Karpas-422 (cell line): ENCODE data around the gene COPB2. TPM values are rescaled to one million over a fixed set of nuclear protein-coding genes. Genes with fewer than 3 reads are reported as not detected.
A peak's percentile ranks its signal among the peaks of the same experiment; 100 is the strongest.

Experiments
- DNase-seq: peaks from one replicate; pipeline ENCODE4 v3.0.0-alpha.2; 2015
- H2AFZ ChIP-seq: fragments of 200-600 bp; sonication (generic); 2 replicates; pipeline ENCODE4 v1.6.1; 2014; ENCODE audit warnings: antibody characterized with exemption, low read length, mixed read lengths
- H3K27ac ChIP-seq: fragments of 200-600 bp; sonication (generic); 2 replicates; pipeline ENCODE4 v1.5.1; 2014; ENCODE audit warnings: mild to moderate bottlenecking, low read length, moderate library complexity
- H3K27me3 ChIP-seq: fragments of 200-600 bp; sonication (generic); 2 replicates; pipeline ENCODE4 v1.6.1; 2014; ENCODE audit warnings: low read length, mixed read lengths
- H3K36me3 ChIP-seq: fragments of 200-600 bp; sonication (generic); 2 replicates; pipeline ENCODE4 v1.6.1; 2014; ENCODE audit warnings: low read length, mixed read lengths; ENCODE audit not compliant: insufficient read depth
- H3K4me1 ChIP-seq: fragments of 200-600 bp; sonication (generic); 2 replicates; pipeline ENCODE4 v1.6.1; 2014; ENCODE audit warnings: mild to moderate bottlenecking, low read length, mixed read lengths
- H3K4me2 ChIP-seq: fragments of 200-600 bp; sonication (generic); 2 replicates; pipeline ENCODE4 v1.6.1; 2014; ENCODE audit warnings: low read length, low read depth, mild to moderate bottlenecking; ENCODE audit not compliant: poor library complexity, severe bottlenecking
- H3K4me3 ChIP-seq: fragments of 200-600 bp; sonication (generic); 2 replicates; pipeline ENCODE4 v1.5.1; 2014; ENCODE audit warnings: mild to moderate bottlenecking, antibody characterized with exemption, low read length, mixed read lengths
- H3K79me2 ChIP-seq: fragments of 200-600 bp; sonication (generic); 2 replicates; pipeline ENCODE4 v1.6.1; 2014; ENCODE audit warnings: mild to moderate bottlenecking, low read length, mixed read lengths
- H3K9ac ChIP-seq: fragments of 200-600 bp; sonication (generic); 2 replicates; pipeline ENCODE4 v1.6.0; 2014; ENCODE audit warnings: low read length
- H3K9me2 ChIP-seq: fragments of 200-600 bp; sonication (generic), shearing (Covaris generic); replicated peaks from 2 replicates; pipeline ENCODE4 v1.6.0; 2014; ENCODE audit warnings: mild to moderate bottlenecking, low read length, moderate library complexity; ENCODE audit not compliant: insufficient read depth
- H3K9me3 ChIP-seq: fragments of 300-700, 200-600 bp; sonication (generic); 2 replicates; pipeline ENCODE4 v1.6.1; 2014; ENCODE audit warnings: low read length, mixed read lengths
- H4K20me1 ChIP-seq: fragments of 200-600 bp; sonication (generic); 2 replicates; pipeline ENCODE4 v1.6.1; 2014; ENCODE audit warnings: mild to moderate bottlenecking, antibody characterized with exemption, low read length, low read depth; ENCODE audit not compliant: insufficient read depth
- total RNA-seq: library from RNA; depleted of rRNA; stranded (reverse); fragments of >200 nt; shearing (Covaris generic); gene quantifications from 2 replicates; pipeline ENCODE4 v1.2.3, GENCODE V29; 2014; ENCODE audit warnings: low replicate concordance

The COPB2 gene
- total RNA-seq, 1 experiment from 2014 or later = 77.4 TPM

GRCh38 chr3:139364549-139364948 lies 24.9 kb downstream of the COPB2 start:
- Histone ChIP-seq H3K27ac (no peak overlapping the region), H3K4me1 (no peaks in the 10 kb centered on the region; the same call in 1 of the 2 replicates), H3K4me2 (no peak overlapping the region), H4K20me1 (no peaks in the 10 kb centered on the region), H2AFZ (no peak overlapping the region), H3K9ac (no peak overlapping the region), H3K27me3 (no peaks in the 10 kb centered on the region), H3K79me2 (peaks cover 25% of the 10 kb centered on the region), H3K9me2 (no peaks in the 10 kb centered on the region), H3K36me3 (peaks cover 77% of the 10 kb centered on the region), H3K4me3 (no peak overlapping the region), H3K9me3 (no peaks in the 10 kb centered on the region)
- DNase-seq = no peak

- Histone ChIP-seq H3K27ac (no peak overlapping the region), H3K27me3 (no peaks in the 10 kb centered on the region), H3K9me3 (no peaks in the 10 kb centered on the region), H3K4me3 (no peak overlapping the region), H2AFZ (no peak overlapping the region), H3K9ac (no peak overlapping the region), H3K4me2 (no peak overlapping the region), H3K36me3 (peaks cover 83% of the 10 kb centered on the region), H3K9me2 (no peaks in the 10 kb centered on the region), H4K20me1 (no peaks in the 10 kb centered on the region), H3K4me1 (no peaks in the 10 kb centered on the region; the same call in 1 of the 2 replicates), H3K79me2 (peaks cover 25% of the 10 kb centered on the region)
- DNase-seq = no peak
Observed at GRCh38 chr3:139361276-139361675, 28.2 kb downstream of the COPB2 start.

- Histone ChIP-seq H3K4me2 (no peak overlapping the region), H3K27me3 (no peaks in the 10 kb centered on the region), H3K36me3 (peaks cover 84% of the 10 kb centered on the region), H4K20me1 (no peaks in the 10 kb centered on the region), H3K27ac (no peak overlapping the region), H3K79me2 (peaks cover 16% of the 10 kb centered on the region), H3K9me2 (no peaks in the 10 kb centered on the region), H3K9ac (no peak overlapping the region), H2AFZ (no peak overlapping the region), H3K9me3 (no peaks in the 10 kb centered on the region), H3K4me3 (no peak overlapping the region), H3K4me1 (no peaks in the 10 kb centered on the region; the same call in 1 of the 2 replicates)
- no peak for DNase-seq
Observed at GRCh38 chr3:139358841-139359562, 30.4 kb downstream of the COPB2 start.

GRCh38 chr3:139357899-139358298 lies 31.5 kb downstream of the COPB2 start:
- H3K4me2 ChIP-seq = no peak overlapping the region
- no peaks in the 10 kb centered on the region for H4K20me1 ChIP-seq
- H3K9me3 ChIP-seq = no peaks in the 10 kb centered on the region
- no peak overlapping the region for H3K27ac ChIP-seq
- no peaks in the 10 kb centered on the region for H3K9me2 ChIP-seq
- no peaks in the 10 kb centered on the region; the same call in 1 of the 2 replicates for H3K4me1 ChIP-seq
- DNase-seq = no peak
- peaks cover 79% of the 10 kb centered on the region for H3K36me3 ChIP-seq
- peaks cover 5% of the 10 kb centered on the region; the same call in 1 of the 2 replicates for H3K79me2 ChIP-seq
- H3K27me3 ChIP-seq = no peaks in the 10 kb centered on the region
- no peak overlapping the region for H3K9ac ChIP-seq
- H2AFZ ChIP-seq = no peak overlapping the region
- H3K4me3 ChIP-seq = no peak overlapping the region

- no peaks in the 10 kb centered on the region for H3K4me1 ChIP-seq
- no peaks in the 10 kb centered on the region for H3K27me3 ChIP-seq
- 0 out of 2 replicates have a peak, but pooled peaks cover 2% of the 10 kb centered on the region for H3K79me2 ChIP-seq
- no peak overlapping the region for H3K9ac ChIP-seq
- H3K9me2 ChIP-seq = no peaks in the 10 kb centered on the region
- no peak overlapping the region for H3K4me2 ChIP-seq
- H3K4me3 ChIP-seq = no peak overlapping the region
- H3K27ac ChIP-seq = no peak overlapping the region
- H2AFZ ChIP-seq = no peak overlapping the region
- no peaks in the 10 kb centered on the region for H4K20me1 ChIP-seq
- H3K9me3 ChIP-seq = no peaks in the 10 kb centered on the region
- no peak for DNase-seq
- peaks cover 66% of the 10 kb centered on the region for H3K36me3 ChIP-seq
Observed at GRCh38 chr3:139355891-139356290, 33.6 kb downstream of the COPB2 start.

GRCh38 chr3:139355476-139355875 lies 34.0 kb downstream of the COPB2 start:
- Histone ChIP-seq H3K4me2 (no peak overlapping the region), H3K9ac (no peak overlapping the region), H3K4me3 (no peak overlapping the region), H3K79me2 (0 out of 2 replicates have a peak, but pooled peaks cover under 1% of the 10 kb centered on the region), H3K9me2 (no peaks in the 10 kb centered on the region), H3K36me3 (peaks cover 69% of the 10 kb centered on the region), H4K20me1 (no peaks in the 10 kb centered on the region), H3K27me3 (no peaks in the 10 kb centered on the region), H2AFZ (no peak overlapping the region), H3K9me3 (no peaks in the 10 kb centered on the region), H3K27ac (no peak overlapping the region), H3K4me1 (no peaks in the 10 kb centered on the region)
- DNase-seq = no peak

- no peaks in the 10 kb centered on the region for H3K79me2 ChIP-seq
- H3K27me3 ChIP-seq = no peaks in the 10 kb centered on the region
- no peaks in the 10 kb centered on the region for H3K4me1 ChIP-seq
- peaks cover 67% of the 10 kb centered on the region for H3K36me3 ChIP-seq
- no peak for DNase-seq
- H3K4me3 ChIP-seq = no peak overlapping the region
- H3K9me3 ChIP-seq = no peaks in the 10 kb centered on the region
- no peak overlapping the region for H2AFZ ChIP-seq
- no peaks in the 10 kb centered on the region for H3K9me2 ChIP-seq
- no peak overlapping the region for H3K9ac ChIP-seq
- no peak overlapping the region for H3K27ac ChIP-seq
- no peaks in the 10 kb centered on the region for H4K20me1 ChIP-seq
- H3K4me2 ChIP-seq = no peak overlapping the region
Observed at GRCh38 chr3:139354661-139355060, 34.8 kb downstream of the COPB2 start.

GRCh38 chr3:139353920-139354556 lies 35.4 kb downstream of the COPB2 start:
- H3K9me3 ChIP-seq = no peaks in the 10 kb centered on the region
- H3K27ac ChIP-seq = no peak overlapping the region
- no peak overlapping the region for H3K9ac ChIP-seq
- no peaks in the 10 kb centered on the region for H3K79me2 ChIP-seq
- peak; percentile 61 for DNase-seq
- no peak overlapping the region for H3K4me2 ChIP-seq
- H2AFZ ChIP-seq = no peak overlapping the region
- H3K36me3 ChIP-seq = peaks cover 68% of the 10 kb centered on the region
- no peaks in the 10 kb centered on the region for H4K20me1 ChIP-seq
- no peaks in the 10 kb centered on the region for H3K27me3 ChIP-seq
- H3K9me2 ChIP-seq = no peaks in the 10 kb centered on the region
- H3K4me1 ChIP-seq = no peaks in the 10 kb centered on the region
- no peak overlapping the region for H3K4me3 ChIP-seq
